Islet of Langerhans (tissue), 1 donor: ENCODE measurements around the gene KDM1A.

ENCODE experiments used
- FAIRE-seq: peaks from one replicate; lab custom pipeline; 2011; peaks lifted over from hg19 to GRCh38; lab: Jason Lieb, UNC

Gene KDM1A

GRCh38 chr1:23074012-23074411 is 54.7 kb downstream of the KDM1A start:
- FAIRE-seq = peak; percentile 21

GRCh38 chr1:23079025-23079424 is 59.8 kb downstream of the KDM1A start:
- FAIRE-seq = no peak

- no peak for FAIRE-seq
Observed at GRCh38 chr1:23080885-23081284, 61.6 kb downstream of the KDM1A start.

- no peak for FAIRE-seq
Observed at GRCh38 chr1:23081376-23081775, 62.1 kb downstream of the KDM1A start.

- no peak for FAIRE-seq
Observed at GRCh38 chr1:23083714-23084480, 64.6 kb downstream of the KDM1A start.

GRCh38 chr1:23084880-23085279 is 65.6 kb downstream of the KDM1A start:
- no peak for FAIRE-seq

- no peak for FAIRE-seq
Observed at GRCh38 chr1:23085696-23086095, 66.4 kb downstream of the KDM1A start.

- no peak for FAIRE-seq
Observed at GRCh38 chr1:23088027-23088426, 68.8 kb downstream of the KDM1A start.

- FAIRE-seq = no peak
Observed at GRCh38 chr1:23090056-23090455, 70.8 kb downstream of the KDM1A start.

GRCh38 chr1:23091545-23091944 is 72.3 kb downstream of the KDM1A start:
- FAIRE-seq = no peak

- FAIRE-seq = no peak
Observed at GRCh38 chr1:23092447-23092846, 73.2 kb downstream of the KDM1A start.

- no peak for FAIRE-seq
Observed at GRCh38 chr1:23097316-23097715, 78.0 kb downstream of the KDM1A start.

GRCh38 chr1:23098463-23099170 is 79.3 kb downstream of the KDM1A start:
- FAIRE-seq = no peak

- FAIRE-seq = no peak
Observed at GRCh38 chr1:23099171-23099536, 79.9 kb downstream of the KDM1A start.

GRCh38 chr1:23100074-23100748 is 80.9 kb downstream of the KDM1A start:
- no peak for FAIRE-seq

GRCh38 chr1:23101101-23101827 is 82.0 kb downstream of the KDM1A start:
- no peak for FAIRE-seq

- no peak for FAIRE-seq
Observed at GRCh38 chr1:23101887-23102286, 82.6 kb downstream of the KDM1A start.

- no peak for FAIRE-seq
Observed at GRCh38 chr1:23102289-23102688, 83.0 kb downstream of the KDM1A start.

GRCh38 chr1:23103001-23103889 is 84.0 kb downstream of the KDM1A start:
- FAIRE-seq = no peak

GRCh38 chr1:23108918-23109533 is 89.8 kb downstream of the KDM1A start:
- no peak for FAIRE-seq

- FAIRE-seq = no peak
Observed at GRCh38 chr1:23110391-23110790, 91.1 kb downstream of the KDM1A start.
